SK-N-MC (cell line): ENCODE results near the gene MYO1D.

Experiments
- DNase-seq: peaks from one replicate; pipeline ENCODE4 v3.0.0-alpha.2; 2011; ENCODE audit warnings: low read depth, low spot score
- H3K27ac ChIP-seq: fragments of 200-600 bp; sonication (generic); 2 replicates; pipeline ENCODE4 v1.5.1; 2016; ENCODE audit warnings: mixed run types
- H3K36me3 ChIP-seq: fragments of 200-600 bp; sonication (generic); 2 replicates; pipeline ENCODE4 v1.6.1; 2017; ENCODE audit warnings: antibody characterized with exemption, low read length, mixed read lengths; ENCODE audit not compliant: insufficient read depth
- H3K4me3 ChIP-seq: fragments of 200-600 bp; sonication (generic); 2 replicates; pipeline ENCODE4 v1.5.1; 2016
- H3K9ac ChIP-seq: fragments of 200-600 bp; sonication (generic); 2 replicates; pipeline ENCODE4 v1.8.0; 2017; ENCODE audit warnings: mixed run types, mixed read lengths; ENCODE audit not compliant: insufficient read length
- H3K9me3 ChIP-seq: fragments of 200-600 bp; sonication (generic); 2 replicates; pipeline ENCODE4 v1.6.1; 2017; ENCODE audit warnings: low read depth, mild to moderate bottlenecking, antibody characterized with exemption, low read length, moderate library complexity, mixed read lengths
- EZH2 ChIP-seq: fragments of 200-600 bp; sonication (generic); IDR thresholded peaks from one replicate; pipeline ENCODE4 v1.6.1; 2017; ENCODE audit warnings: antibody characterized with exemption
- FOXP2 ChIP-seq: optimal IDR thresholded peaks from 2 replicates; pipeline ENCODE3; 2011; ENCODE audit warnings: mild to moderate bottlenecking, moderate library complexity; ENCODE audit not compliant: insufficient read depth; ENCODE audit errors: extremely low read length, control extremely low read depth
- POLR2AphosphoS5 ChIP-seq: IDR thresholded peaks from 2 replicates; pipeline ENCODE4 v1.6.1; 2012; ENCODE audit warnings: mild to moderate bottlenecking, low read depth, low read length, borderline replicate concordance

Gene MYO1D

DNA sequence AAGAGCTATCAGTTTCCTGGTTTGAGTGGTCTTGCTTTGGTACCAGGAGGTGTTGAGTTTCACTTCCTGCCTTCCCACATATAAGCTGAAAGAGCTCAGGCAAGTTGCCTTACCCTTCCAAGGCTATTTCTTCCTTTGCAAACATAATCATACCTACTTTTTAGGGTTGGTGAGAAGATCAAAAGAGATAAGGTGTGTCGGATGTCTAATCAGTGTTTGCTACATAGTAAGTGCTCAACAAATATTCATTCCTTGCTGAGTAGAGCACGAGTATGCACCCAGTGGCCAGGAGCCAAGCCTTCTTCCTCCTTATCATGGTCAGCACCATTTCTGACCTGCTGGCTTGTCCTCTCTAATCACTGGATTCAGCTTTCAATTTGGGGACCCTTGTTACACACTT, 38.3 kb upstream of the MYO1D start:
- Histone ChIP-seq H3K4me3 (no peak overlapping the region), H3K9ac (no peak overlapping the region), H3K36me3 (no peaks in the 10 kb centered on the region), H3K27ac (no peak overlapping the region), H3K9me3 (no peaks in the 10 kb centered on the region)
- no peak for DNase-seq
- TF ChIP-seq EZH2 (no peak), FOXP2 (no peak)

DNA sequence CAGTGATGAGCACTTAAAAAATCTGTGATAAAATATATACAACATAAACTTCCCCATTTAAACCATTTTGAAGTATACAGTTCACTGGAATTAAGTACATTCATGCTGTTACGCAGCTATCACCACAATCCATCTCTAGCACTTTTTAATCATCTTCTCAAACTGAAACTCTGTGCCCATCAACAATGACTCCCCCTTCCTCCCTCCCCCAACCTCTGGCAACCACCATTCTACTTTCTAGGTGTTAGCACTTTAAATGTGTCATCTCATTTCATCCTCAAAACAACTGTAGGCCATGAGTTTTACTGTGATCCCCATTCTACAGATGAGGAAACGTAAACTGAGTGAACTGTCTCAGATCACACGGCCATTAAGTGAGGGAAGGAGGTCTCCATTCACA, 37.3 kb upstream of the MYO1D start:
- TF ChIP-seq FOXP2 (no peak), POLR2AphosphoS5 (no peak), EZH2 (no peak)
- Histone ChIP-seq H3K36me3 (no peaks in the 10 kb centered on the region), H3K27ac (no peak overlapping the region), H3K9me3 (no peaks in the 10 kb centered on the region), H3K9ac (no peak overlapping the region), H3K4me3 (no peak overlapping the region)
- DNase-seq = no peak

DNA sequence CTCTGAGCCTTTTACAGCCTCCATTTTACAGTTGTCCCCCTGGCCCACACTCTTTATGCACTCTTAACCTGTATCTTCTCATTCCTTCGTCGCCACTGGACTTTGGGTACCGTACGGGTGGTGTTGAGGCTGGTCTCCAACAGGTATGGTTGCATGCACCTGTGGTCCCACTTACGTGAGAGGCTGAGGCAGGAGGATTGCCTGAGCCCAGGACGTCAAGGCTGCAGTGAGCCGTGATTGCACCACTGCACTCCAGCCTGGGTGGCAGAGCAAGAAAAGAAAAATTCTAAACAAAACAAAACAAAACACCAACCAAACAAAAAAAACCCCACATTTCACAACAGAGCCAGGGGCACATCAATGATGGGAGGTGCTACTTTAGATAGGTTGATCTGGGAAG, 36.7 kb upstream of the MYO1D start:
- TF ChIP-seq POLR2AphosphoS5 (no peak), EZH2 (no peak), FOXP2 (no peak)
- H3K9me3 ChIP-seq = no peaks in the 10 kb centered on the region
- no peak for DNase-seq
- no peak overlapping the region for H3K27ac ChIP-seq
- H3K9ac ChIP-seq = no peak overlapping the region
- H3K36me3 ChIP-seq = no peaks in the 10 kb centered on the region
- no peak overlapping the region for H3K4me3 ChIP-seq

DNA sequence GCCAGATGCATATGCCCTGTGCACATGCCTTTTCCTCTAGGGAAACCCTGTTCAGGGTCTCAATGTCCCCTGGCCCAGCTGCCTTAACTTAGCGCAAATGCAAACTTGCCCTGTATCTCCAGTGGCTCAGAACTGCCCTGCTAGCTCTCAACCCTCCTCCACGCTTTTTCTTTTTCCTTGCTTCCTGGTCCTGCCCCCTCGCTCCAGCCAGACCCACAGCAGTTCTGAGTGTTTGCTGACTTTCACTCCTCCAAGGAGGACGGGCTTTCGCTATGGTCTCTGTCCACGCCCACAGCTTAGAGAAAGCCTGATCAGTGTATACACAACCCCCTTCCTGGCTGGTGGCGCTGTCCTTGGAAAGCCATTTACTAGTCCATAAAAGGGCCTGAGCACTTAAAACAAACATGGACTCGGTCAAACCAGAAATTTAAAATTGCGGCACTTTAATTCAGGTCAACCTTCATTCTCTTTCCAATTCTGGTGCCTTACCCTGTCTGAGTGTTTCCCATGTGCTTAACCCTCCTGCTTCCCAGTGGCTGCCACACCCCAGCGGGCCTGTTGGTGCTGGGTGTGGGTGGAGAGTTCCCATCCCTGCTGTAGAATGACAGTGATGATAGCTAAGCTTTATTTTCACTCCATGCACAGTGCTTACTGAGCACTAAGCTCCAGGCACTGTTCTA, 35.4 kb upstream of the MYO1D start:
- DNase-seq = no peak

DNA sequence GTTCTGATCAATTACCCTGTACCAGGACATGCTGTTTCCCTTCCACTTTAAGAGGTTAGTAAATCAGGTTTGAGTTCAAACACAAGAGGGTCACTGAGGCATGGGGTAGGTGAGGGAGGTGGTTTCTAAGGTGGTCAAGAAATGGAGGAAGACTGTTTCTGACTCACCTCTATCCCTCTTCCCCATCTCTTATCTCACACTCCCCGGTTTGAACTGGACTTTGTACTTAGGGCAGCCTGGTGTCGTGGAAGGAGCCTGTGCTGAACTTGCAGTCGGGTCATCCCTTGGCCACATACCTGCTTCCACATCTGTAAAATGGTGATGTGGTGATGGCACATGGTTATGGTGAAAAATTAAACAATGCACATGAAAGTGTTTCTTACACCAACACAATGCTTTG, 33.8 kb upstream of the MYO1D start:
- H3K36me3 ChIP-seq = no peaks in the 10 kb centered on the region
- H3K27ac ChIP-seq = no peak overlapping the region
- no peak overlapping the region for H3K9ac ChIP-seq
- TF ChIP-seq POLR2AphosphoS5 (no peak), FOXP2 (no peak), EZH2 (no peak)
- no peak overlapping the region for H3K4me3 ChIP-seq
- no peaks in the 10 kb centered on the region for H3K9me3 ChIP-seq
- DNase-seq = no peak

More for the DNA sequence above, 35.4 kb upstream of the MYO1D start:
- TF ChIP-seq FOXP2 = no peak
- TF ChIP-seq EZH2 = no peak
- TF ChIP-seq POLR2AphosphoS5 = no peak
- no peak overlapping the region for H3K4me3 ChIP-seq
- no peaks in the 10 kb centered on the region for H3K36me3 ChIP-seq
- H3K27ac ChIP-seq = no peak overlapping the region
- no peak overlapping the region for H3K9ac ChIP-seq
- H3K9me3 ChIP-seq = no peaks in the 10 kb centered on the region

DNA sequence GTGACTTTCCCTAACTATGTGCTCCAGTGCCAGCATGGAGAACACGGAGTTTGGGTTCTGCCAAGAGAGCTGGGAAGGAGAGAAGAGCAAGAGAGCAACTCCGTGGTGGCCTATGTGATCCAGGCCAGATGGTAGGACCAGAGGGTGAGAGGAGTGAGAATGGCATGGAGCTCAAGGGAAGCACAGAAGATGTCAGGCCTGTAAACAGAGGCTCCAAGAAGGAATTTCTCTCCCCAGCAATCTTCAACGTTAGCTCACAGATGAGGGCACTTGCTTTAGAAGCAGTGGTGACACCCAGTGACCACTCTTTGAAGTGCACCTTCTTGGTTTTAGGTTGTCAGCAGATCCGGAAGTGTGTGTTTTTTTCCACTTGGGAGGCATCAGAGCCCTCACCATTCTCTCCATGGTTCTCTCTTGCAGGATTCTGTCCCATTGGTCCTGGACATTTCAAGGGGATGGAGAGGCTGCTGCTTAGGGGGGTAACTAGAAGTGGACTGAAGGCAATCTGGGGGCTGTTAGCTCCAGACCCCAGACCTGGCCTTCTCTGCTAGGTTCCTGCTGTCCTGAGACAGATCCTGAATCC, 33.0 kb upstream of the MYO1D start:
- no peaks in the 10 kb centered on the region for H3K9me3 ChIP-seq
- no peak overlapping the region for H3K27ac ChIP-seq
- no peak overlapping the region for H3K4me3 ChIP-seq
- peak; percentile 47 for TF ChIP-seq FOXP2
- TF ChIP-seq EZH2 = no peak
- no peaks in the 10 kb centered on the region for H3K36me3 ChIP-seq
- DNase-seq = peak; percentile 81
- H3K9ac ChIP-seq = peak overlapping the region; percentile 36

DNA sequence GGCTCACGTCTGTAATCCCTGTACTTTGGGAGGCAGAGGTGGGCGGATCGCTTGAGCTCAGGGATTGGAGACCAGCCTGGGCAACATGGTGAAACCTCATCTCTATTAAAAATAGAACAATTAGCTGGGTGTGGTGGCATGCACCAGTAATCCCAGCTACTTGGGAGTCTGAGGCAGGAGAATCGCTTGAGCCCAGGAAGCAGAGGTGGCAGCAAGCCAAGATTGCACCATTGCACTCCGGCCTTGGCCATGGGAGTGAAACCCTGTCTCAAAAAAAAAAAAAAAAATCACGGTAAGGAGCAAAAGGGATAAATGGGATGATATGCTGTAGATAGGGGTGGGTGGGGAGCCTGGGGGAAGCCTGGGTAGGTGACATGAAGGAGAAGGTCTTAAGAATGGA, 30.7 kb upstream of the MYO1D start:
- Histone ChIP-seq H3K27ac (no peak overlapping the region), H3K36me3 (no peaks in the 10 kb centered on the region), H3K9me3 (no peaks in the 10 kb centered on the region), H3K9ac (no peak overlapping the region), H3K4me3 (no peak overlapping the region)
- TF ChIP-seq FOXP2 = no peak
- TF ChIP-seq POLR2AphosphoS5 = no peak
- no peak for TF ChIP-seq EZH2
- no peak for DNase-seq

DNA sequence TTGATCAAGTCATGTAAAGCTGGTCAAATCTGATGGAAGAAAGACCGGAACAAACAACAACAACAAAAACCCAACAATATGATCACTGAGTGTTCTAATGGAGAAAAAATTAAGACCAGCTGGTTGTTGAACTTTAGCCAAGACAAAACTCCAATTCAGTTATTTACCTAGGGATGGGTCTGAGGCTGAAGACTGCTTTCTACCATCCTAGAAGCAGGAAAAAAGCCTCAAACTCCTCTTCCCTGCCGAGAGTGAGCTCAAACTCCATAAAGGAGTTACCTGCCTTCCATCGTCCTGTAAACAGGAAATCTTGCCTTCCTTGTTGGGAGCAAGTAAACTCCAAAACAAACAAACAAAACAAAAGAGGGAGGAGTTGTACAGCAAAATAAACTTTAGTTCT, 28.0 kb upstream of the MYO1D start:
- H3K27ac ChIP-seq = no peak overlapping the region
- no peak for TF ChIP-seq FOXP2
- no peak for TF ChIP-seq POLR2AphosphoS5
- TF ChIP-seq EZH2 = no peak
- no peak overlapping the region for H3K9ac ChIP-seq
- no peaks in the 10 kb centered on the region; the same call in 1 of the 2 replicates for H3K9me3 ChIP-seq
- no peaks in the 10 kb centered on the region for H3K36me3 ChIP-seq
- no peak overlapping the region for H3K4me3 ChIP-seq
- DNase-seq = no peak
